Tibial nerve (tissue), 4 donors: ENCODE data around the gene LRRC43.

Experiments
- EP300 ChIP-seq, 2 donors: sonication (generic); formaldehyde crosslinking; IDR thresholded peaks; one replicate each; pipeline ENCODE4 v1.6.1; 2017; ENCODE audit warnings: antibody characterized with exemption in 2 of 2, mild to moderate bottlenecking in 1 of 2
- POLR2A ChIP-seq, 2 donors: fragments of 450-650 bp; IDR thresholded peaks; one replicate each; pipeline ENCODE4 v1.6.1; 2017; ENCODE audit warnings: antibody characterized with exemption in 2 of 2, mild to moderate bottlenecking in 2 of 2, moderate library complexity in 2 of 2
- TF ChIP-seq, protein P1 (sequence below), 5 experiments: fragments of 200-600 bp in 3 of 5; fragments of 450-650 bp in 2 of 5; sonication (generic) in 3 of 5; IDR thresholded peaks; one replicate each; pipeline ENCODE4 v1.5.1; 2016 to 2019; ENCODE audit warnings: antibody characterized with exemption in 5 of 5, mild to moderate bottlenecking in 3 of 5, moderate library complexity in 2 of 5

DNA sequence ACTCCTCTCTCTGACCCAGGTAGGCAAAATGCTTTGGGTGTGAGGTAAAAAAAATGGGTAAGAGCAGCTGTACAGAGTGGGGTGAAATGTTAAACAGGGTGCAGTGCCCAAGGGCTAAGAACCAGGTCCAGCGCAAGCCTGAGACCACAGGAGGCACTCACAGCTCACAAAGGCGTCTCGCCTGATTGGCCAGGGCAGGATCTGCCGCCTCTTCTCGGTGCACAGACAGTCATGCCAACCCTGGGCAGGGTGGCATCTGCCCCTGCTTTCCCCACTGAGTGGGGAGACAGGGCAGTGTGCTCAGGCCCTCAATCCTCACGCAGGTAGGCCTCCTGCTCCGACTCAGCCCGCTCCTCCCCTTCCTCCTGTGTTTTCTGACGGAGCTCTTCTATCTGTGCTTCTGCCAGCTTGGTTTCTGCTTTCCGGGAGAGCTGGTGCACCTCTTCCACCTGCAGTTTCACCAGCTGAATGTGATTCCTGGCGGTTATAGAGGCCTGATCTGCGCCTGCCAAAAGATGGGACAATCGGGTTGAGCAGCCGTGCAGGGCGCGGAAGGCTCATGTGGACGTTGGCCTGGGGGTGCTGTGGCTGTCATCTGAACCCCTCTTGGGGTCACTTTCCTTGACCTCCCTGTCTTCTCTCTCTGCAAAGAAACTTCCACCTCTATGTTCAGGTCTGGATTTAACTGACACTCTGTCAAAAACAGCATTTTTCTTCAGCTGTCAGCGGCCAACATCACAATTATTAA, 25.3 kb downstream of the LRRC43 start:
- TF ChIP-seq, protein P1, sequence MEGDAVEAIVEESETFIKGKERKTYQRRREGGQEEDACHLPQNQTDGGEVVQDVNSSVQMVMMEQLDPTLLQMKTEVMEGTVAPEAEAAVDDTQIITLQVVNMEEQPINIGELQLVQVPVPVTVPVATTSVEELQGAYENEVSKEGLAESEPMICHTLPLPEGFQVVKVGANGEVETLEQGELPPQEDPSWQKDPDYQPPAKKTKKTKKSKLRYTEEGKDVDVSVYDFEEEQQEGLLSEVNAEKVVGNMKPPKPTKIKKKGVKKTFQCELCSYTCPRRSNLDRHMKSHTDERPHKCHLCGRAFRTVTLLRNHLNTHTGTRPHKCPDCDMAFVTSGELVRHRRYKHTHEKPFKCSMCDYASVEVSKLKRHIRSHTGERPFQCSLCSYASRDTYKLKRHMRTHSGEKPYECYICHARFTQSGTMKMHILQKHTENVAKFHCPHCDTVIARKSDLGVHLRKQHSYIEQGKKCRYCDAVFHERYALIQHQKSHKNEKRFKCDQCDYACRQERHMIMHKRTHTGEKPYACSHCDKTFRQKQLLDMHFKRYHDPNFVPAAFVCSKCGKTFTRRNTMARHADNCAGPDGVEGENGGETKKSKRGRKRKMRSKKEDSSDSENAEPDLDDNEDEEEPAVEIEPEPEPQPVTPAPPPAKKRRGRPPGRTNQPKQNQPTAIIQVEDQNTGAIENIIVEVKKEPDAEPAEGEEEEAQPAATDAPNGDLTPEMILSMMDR (IDR thresholded peaks at IDR 0.05) = no peak
- TF ChIP-seq POLR2A (IDR thresholded peaks at IDR 0.05) = no peak
- no peak for TF ChIP-seq EP300 (IDR thresholded peaks at IDR 0.05)
